ENCODE measurements around the gene CALCOCO1.

CALCOCO1 gene

GRCh38 chr12:53751336-53752191 lies 24.3 kb upstream of the CALCOCO1 start, which contains the start of gene CISTR:
CISTR (minus strand) TSS chr12:53751979.
- no peak for TF ChIP-seq CTCF (conservative IDR thresholded peaks at IDR 0.05)
- H3K27ac ChIP-seq: peak within 1 kb of the TSS; percentile 88; the same call in 1 of the 2 replicates

- TF ChIP-seq CTCF (conservative IDR thresholded peaks at IDR 0.05): no peak
- H3K27ac ChIP-seq: peak overlapping the region; percentile 70; the same call in 1 of the 2 replicates
Measured at GRCh38 chr12:53750812-53751335, 23.6 kb upstream of the CALCOCO1 start.

- TF ChIP-seq CTCF (conservative IDR thresholded peaks at IDR 0.05): no peak
- H3K27ac ChIP-seq: peak overlapping the region; percentile 70; the same call in 1 of the 2 replicates
Measured at GRCh38 chr12:53749986-53750811, 22.9 kb upstream of the CALCOCO1 start.

GRCh38 chr12:53748072-53748840 lies 21.0 kb upstream of the CALCOCO1 start:
- H3K27ac ChIP-seq: no peak overlapping the region
- TF ChIP-seq CTCF (conservative IDR thresholded peaks at IDR 0.05): no peak

GRCh38 chr12:53747095-53747494 lies 19.8 kb upstream of the CALCOCO1 start:
- no peak overlapping the region for H3K27ac ChIP-seq
- no peak for TF ChIP-seq CTCF (conservative IDR thresholded peaks at IDR 0.05)

GRCh38 chr12:53746592-53747092 lies 19.4 kb upstream of the CALCOCO1 start:
- peak; percentile 100 for TF ChIP-seq CTCF (conservative IDR thresholded peaks at IDR 0.05)
- H3K27ac ChIP-seq: peak overlapping the region; percentile 22; the same call in 1 of the 2 replicates

Measured in VCaP (cell line).